ENCODE results near the gene UBL4A.

Gene UBL4A

GRCh38 chrX:154437971-154438893, 48.2 kb downstream of the UBL4A start:
- Histone ChIP-seq H3K36me3 (ENCODE audit: control insufficient read depth, insufficient read depth, low read length) (peaks cover 1% of the 10 kb centered on the region), H3K27me3 (replicated peaks; ENCODE audit: control insufficient read depth, insufficient read depth, low read length) (no peaks in the 10 kb centered on the region), H3K4me3 (replicated peaks; ENCODE audit: low read depth, low read length) (peak overlapping the region; percentile 81)
- DNase-seq (ENCODE audit: extremely low read depth, insufficient read length): no peak
- TF ChIP-seq, protein P1, sequence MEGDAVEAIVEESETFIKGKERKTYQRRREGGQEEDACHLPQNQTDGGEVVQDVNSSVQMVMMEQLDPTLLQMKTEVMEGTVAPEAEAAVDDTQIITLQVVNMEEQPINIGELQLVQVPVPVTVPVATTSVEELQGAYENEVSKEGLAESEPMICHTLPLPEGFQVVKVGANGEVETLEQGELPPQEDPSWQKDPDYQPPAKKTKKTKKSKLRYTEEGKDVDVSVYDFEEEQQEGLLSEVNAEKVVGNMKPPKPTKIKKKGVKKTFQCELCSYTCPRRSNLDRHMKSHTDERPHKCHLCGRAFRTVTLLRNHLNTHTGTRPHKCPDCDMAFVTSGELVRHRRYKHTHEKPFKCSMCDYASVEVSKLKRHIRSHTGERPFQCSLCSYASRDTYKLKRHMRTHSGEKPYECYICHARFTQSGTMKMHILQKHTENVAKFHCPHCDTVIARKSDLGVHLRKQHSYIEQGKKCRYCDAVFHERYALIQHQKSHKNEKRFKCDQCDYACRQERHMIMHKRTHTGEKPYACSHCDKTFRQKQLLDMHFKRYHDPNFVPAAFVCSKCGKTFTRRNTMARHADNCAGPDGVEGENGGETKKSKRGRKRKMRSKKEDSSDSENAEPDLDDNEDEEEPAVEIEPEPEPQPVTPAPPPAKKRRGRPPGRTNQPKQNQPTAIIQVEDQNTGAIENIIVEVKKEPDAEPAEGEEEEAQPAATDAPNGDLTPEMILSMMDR (IDR thresholded peaks at IDR 0.05; ENCODE audit: insufficient read depth, low read length, poor library complexity, severe bottlenecking): no peak

- TF ChIP-seq, protein P1 (IDR thresholded peaks at IDR 0.05; ENCODE audit: insufficient read depth, low read length, poor library complexity, severe bottlenecking): no peak
- H3K4me3 ChIP-seq (replicated peaks; ENCODE audit: low read depth, low read length): peak within 1 kb of the TSS; percentile 81
- H3K27me3 ChIP-seq (replicated peaks; ENCODE audit: control insufficient read depth, insufficient read depth, low read length): no peaks in the 10 kb centered on the region
- H3K36me3 ChIP-seq (ENCODE audit: control insufficient read depth, insufficient read depth, low read length): peaks cover 6% of the 10 kb centered on the region
- peak; percentile 75 for DNase-seq (ENCODE audit: extremely low read depth, insufficient read length)
Measured at GRCh38 chrX:154436983-154437752, 49.2 kb downstream of the UBL4A start, which contains the start of gene GDI1. TSS of gene GDI1 (plus strand) at chrX:154437154. CDS start at chrX:154437255, 101 bp downstream.

DNA sequence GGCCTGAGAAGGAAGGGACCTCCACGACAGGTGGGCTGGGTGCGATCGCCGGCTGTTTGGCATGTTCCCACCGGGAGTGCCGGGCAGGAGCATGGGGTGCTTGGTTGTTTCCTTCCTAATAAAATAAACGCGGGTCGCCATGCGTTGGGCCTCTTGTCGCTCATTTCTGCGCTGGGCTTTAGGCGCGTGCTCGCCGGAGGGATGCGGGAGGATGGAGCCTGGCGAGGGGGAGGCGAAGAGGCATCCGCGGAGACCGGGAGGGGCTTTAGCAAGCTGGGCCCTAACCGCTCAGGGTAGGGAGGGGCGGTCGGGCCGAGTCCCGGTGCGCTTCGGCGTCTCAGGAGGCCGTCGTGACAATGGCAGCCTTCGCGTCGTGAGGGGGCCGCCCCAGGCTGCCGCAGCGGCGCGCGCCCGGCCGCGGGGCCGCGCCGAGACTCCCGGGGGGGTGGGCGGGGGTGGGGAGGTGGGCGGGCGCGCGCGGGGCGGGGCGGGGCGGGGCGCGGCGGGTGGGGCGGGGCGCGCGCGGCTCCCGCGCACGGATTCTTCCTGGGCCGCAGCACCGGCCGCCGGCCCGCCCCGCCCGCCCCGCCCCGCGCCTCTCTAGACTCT, 49.9 kb downstream of the UBL4A start:
- Histone ChIP-seq H3K36me3 (ENCODE audit: control insufficient read depth, insufficient read depth, low read length) (peaks cover 6% of the 10 kb centered on the region), H3K27me3 (replicated peaks; ENCODE audit: control insufficient read depth, insufficient read depth, low read length) (no peaks in the 10 kb centered on the region), H3K4me3 (replicated peaks; ENCODE audit: low read depth, low read length) (peak overlapping the region; percentile 81)
- peak; percentile 65 for DNase-seq (ENCODE audit: extremely low read depth, insufficient read length)
- TF ChIP-seq, protein P1 (IDR thresholded peaks at IDR 0.05; ENCODE audit: insufficient read depth, low read length, poor library complexity, severe bottlenecking): no peak

DNA sequence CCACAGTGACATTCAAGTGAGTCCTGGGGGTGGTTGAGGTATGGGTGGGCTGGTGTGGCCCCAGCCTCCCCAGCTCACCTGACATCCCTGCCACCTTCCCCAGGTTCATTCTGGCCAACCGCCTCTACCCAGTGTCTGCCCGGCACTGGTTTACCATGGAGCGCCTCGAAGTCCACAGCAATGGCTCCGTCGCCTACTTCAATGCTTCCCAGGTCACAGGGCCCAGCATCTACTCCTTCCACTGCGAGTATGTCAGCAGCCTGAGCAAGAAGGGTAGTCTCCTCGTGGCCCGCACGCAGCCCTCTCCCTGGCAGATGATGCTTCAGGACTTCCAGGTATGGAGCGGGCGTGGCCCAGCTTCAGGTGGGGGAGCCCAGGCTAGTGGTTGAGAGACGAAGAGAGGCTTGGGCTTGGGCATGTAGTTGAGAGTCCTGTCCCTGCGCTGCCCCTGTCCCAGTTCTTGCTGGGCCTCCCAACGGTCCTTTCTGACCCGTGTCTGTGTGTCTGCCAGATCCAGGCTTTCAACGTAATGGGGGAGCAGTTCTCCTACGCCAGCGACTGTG, 51.2 kb downstream of the UBL4A start:
- peaks cover 6% of the 10 kb centered on the region for H3K36me3 ChIP-seq (ENCODE audit: control insufficient read depth, insufficient read depth, low read length)
- TF ChIP-seq, protein P1 (IDR thresholded peaks at IDR 0.05; ENCODE audit: insufficient read depth, low read length, poor library complexity, severe bottlenecking): no peak

GRCh38 chrX:154434394-154435168, 51.8 kb downstream of the UBL4A start:
- H3K27me3 ChIP-seq (replicated peaks; ENCODE audit: control insufficient read depth, insufficient read depth, low read length): no peaks in the 10 kb centered on the region
- no peak overlapping the region for H3K4me3 ChIP-seq (replicated peaks; ENCODE audit: low read depth, low read length)
- peaks cover 6% of the 10 kb centered on the region for H3K36me3 ChIP-seq (ENCODE audit: control insufficient read depth, insufficient read depth, low read length)
- DNase-seq (ENCODE audit: extremely low read depth, insufficient read length): no peak
- TF ChIP-seq, protein P1 (IDR thresholded peaks at IDR 0.05; ENCODE audit: insufficient read depth, low read length, poor library complexity, severe bottlenecking): no peak

More for the DNA sequence above, 51.2 kb downstream of the UBL4A start:
- no peak for DNase-seq (ENCODE audit: extremely low read depth, insufficient read length)
- Histone ChIP-seq H3K27me3 (replicated peaks; ENCODE audit: control insufficient read depth, insufficient read depth, low read length) (no peaks in the 10 kb centered on the region), H3K4me3 (replicated peaks; ENCODE audit: low read depth, low read length) (no peak overlapping the region)
